GM19240 (cell line): ENCODE measurements around the gene KCNN1.
A peak's percentile ranks its signal among the peaks of the same experiment; 100 is the strongest.
"Not testable (repeated sequence)": the region's sequence is repeated elsewhere in the genome, so short reads cannot be mapped to it uniquely, and the experiment has no call there.

Experiments used
- DNase-seq: peaks from one replicate; pipeline ENCODE4 v3.0.0; 2011; ENCODE audit warnings: low spot score; ENCODE audit not compliant: insufficient read length

Gene KCNN1

GRCh38 chr19:17966550-17967256, at the start of gene KCNN1:
KCNN1 (plus strand) TSS chr19:17967107; CDS start chr19:17973889, 6,782 bp downstream.
- no peak for DNase-seq

- not testable (repeated sequence) for DNase-seq
Measured at GRCh38 chr19:17918151-17918550, 48.8 kb upstream of the KCNN1 start.

GRCh38 chr19:17919122-17919521, 47.8 kb upstream of the KCNN1 start:
- DNase-seq: not testable (repeated sequence)

GRCh38 chr19:17920527-17920926, 46.4 kb upstream of the KCNN1 start:
- DNase-seq: no peak

- DNase-seq: no peak
Measured at GRCh38 chr19:17922138-17922537, 44.8 kb upstream of the KCNN1 start.

- DNase-seq: no peak
Measured at GRCh38 chr19:17926044-17926443, 40.9 kb upstream of the KCNN1 start.

- no peak for DNase-seq
Measured at GRCh38 chr19:17929056-17929455, 37.9 kb upstream of the KCNN1 start.

GRCh38 chr19:17931532-17932191, 35.2 kb upstream of the KCNN1 start:
- no peak for DNase-seq

GRCh38 chr19:17932485-17933338, 34.2 kb upstream of the KCNN1 start, which contains the start of gene CCDC124:
CCDC124 (plus strand) TSS chr19:17933015; CDS start chr19:17936421, 3,406 bp downstream.
- DNase-seq: peak; percentile 86

- no peak for DNase-seq
Measured at GRCh38 chr19:17933414-17934129, 33.3 kb upstream of the KCNN1 start.

- no peak for DNase-seq
Measured at GRCh38 chr19:17936379-17936778, 30.5 kb upstream of the KCNN1 start.

GRCh38 chr19:17937371-17937900, 29.5 kb upstream of the KCNN1 start:
- no peak for DNase-seq

GRCh38 chr19:17938092-17938845, 28.6 kb upstream of the KCNN1 start:
- DNase-seq: peak; percentile 95

- DNase-seq: no peak
Measured at GRCh38 chr19:17942181-17942580, 24.7 kb upstream of the KCNN1 start.

GRCh38 chr19:17942582-17943273, 24.2 kb upstream of the KCNN1 start:
- no peak for DNase-seq

- DNase-seq: no peak
Measured at GRCh38 chr19:17943274-17944221, 23.4 kb upstream of the KCNN1 start.

GRCh38 chr19:17944301-17944700, 22.6 kb upstream of the KCNN1 start:
- DNase-seq: no peak

GRCh38 chr19:17946965-17947784, 19.7 kb upstream of the KCNN1 start:
- DNase-seq: peak; percentile 68
